ENCODE measurements around the gene NME4.

GRCh38 chr16:411576-412265, 14.7 kb downstream of the NME4 start:
- TF ChIP-seq CTCF (IDR thresholded peaks at IDR 0.05) = no peak
- no peak for TF ChIP-seq POLR2A (IDR thresholded peaks at IDR 0.05)
